K562 (cell line): ENCODE data around the gene UBE2S. TPM values are rescaled to one million over a fixed set of nuclear protein-coding genes. Genes with fewer than 3 reads are reported as not detected.

Source experiments
- BRD4 ChIP-seq: fragments of 200-600 bp; sonication (generic); IDR thresholded peaks from 2 replicates; pipeline ENCODE4 v1.6.1; 2017; ENCODE audit warnings: inconsistent platforms
- CXXC5 ChIP-seq: fragments of 250-450 bp; sonication (Bioruptor Pico); IDR thresholded peaks from 2 replicates; pipeline ENCODE4 v1.8.0; 2022; ENCODE audit warnings: inconsistent platforms, mild to moderate bottlenecking, moderate library complexity
- ELF4 ChIP-seq: fragments of 450-650 bp; formaldehyde crosslinking; IDR thresholded peaks from 2 replicates; pipeline ENCODE4 v1.4.0; 2022; ENCODE audit warnings: missing genetic modification characterization
- ETS2 ChIP-seq: IDR thresholded peaks from 2 replicates; pipeline ENCODE4 v1.6.1; 2016; ENCODE audit warnings: borderline replicate concordance, missing genetic modification characterization, mild to moderate bottlenecking, moderate library complexity, missing compliant biosample characterization; ENCODE audit not compliant: poor library complexity, severe bottlenecking
- HSF4 ChIP-seq: fragments of 250-450 bp; sonication (Bioruptor Pico); IDR thresholded peaks from 2 replicates; pipeline ENCODE4 v2.1.2; 2022; ENCODE audit warnings: mild to moderate bottlenecking, moderate library complexity, borderline replicate concordance
- MAFG ChIP-seq: fragments of 450-650 bp; conservative IDR thresholded peaks from 2 replicates; pipeline ENCODE4 v1.6.1; 2016; ENCODE audit warnings: missing genetic modification characterization, missing compliant biosample characterization
- MTA1 ChIP-seq: fragments of 450-650 bp; IDR thresholded peaks from 2 replicates; pipeline ENCODE4 v1.6.1; 2017; ENCODE audit warnings: borderline replicate concordance
- NCOA4 ChIP-seq: fragments of 450-650 bp; IDR thresholded peaks from 2 replicates; pipeline ENCODE4 v1.6.1; 2018; ENCODE audit warnings: mild to moderate bottlenecking; ENCODE audit not compliant: partially characterized antibody
- NFE2L1 ChIP-seq: fragments of 450-650 bp; IDR thresholded peaks from 2 replicates; pipeline ENCODE4 v1.6.1; 2016; ENCODE audit warnings: missing genetic modification characterization, low read depth, mild to moderate bottlenecking, missing compliant biosample characterization, moderate library complexity, borderline replicate concordance
- PML ChIP-seq: IDR thresholded peaks from 2 replicates; pipeline ENCODE4 v1.6.1; 2012; ENCODE audit warnings: low read length, inconsistent platforms
- PTBP1 ChIP-seq: fragments of 200-400 bp; formaldehyde crosslinking; IDR thresholded peaks from 2 replicates; pipeline ENCODE4 v1.6.1; 2017; ENCODE audit warnings: low read depth, low read length
- RB1 ChIP-seq: fragments of 450-650 bp; IDR thresholded peaks from 2 replicates; pipeline ENCODE4 v1.6.1; 2017; ENCODE audit warnings: low read depth, mild to moderate bottlenecking
- SIN3B ChIP-seq: fragments of 450-650 bp; IDR thresholded peaks from 2 replicates; pipeline ENCODE4 v1.6.1; 2017; ENCODE audit warnings: low read depth, mild to moderate bottlenecking, moderate library complexity
- TAL1 ChIP-seq: fragments of 450-650 bp; IDR thresholded peaks from 2 replicates; pipeline ENCODE4 v1.6.1; 2016; ENCODE audit warnings: mild to moderate bottlenecking
- TARDBP ChIP-seq: fragments of 450-650 bp; IDR thresholded peaks from 2 replicates; pipeline ENCODE4 v1.6.1; 2016
- ZNF140 ChIP-seq: fragments of 250-450 bp; sonication (Bioruptor Pico); IDR thresholded peaks from 2 replicates; pipeline ENCODE4 v1.8.0; 2021; ENCODE audit warnings: moderate library complexity, mild to moderate bottlenecking, inconsistent platforms
- polyA plus RNA-seq, 8 experiments: library from polyadenylated mRNA; depleted of rRNA in 4 of 8; stranded (reverse) in 5 of 8; unstranded in 3 of 8; fragments of >200 nt; fragmentation: Nextera tagmentation in 2 of 8; fragmentation: Illumina TruSeq in 1 of 8; extraction: Ambion mirVana in 2 of 8; extraction: Trizol in 1 of 8; gene quantifications; 2 replicates each; pipeline versions ENCODE4 v1.2.1 to v1.2.3, GENCODE V29; 2011 to 2014; ENCODE audit warnings: inconsistent platforms in 1 of 8, missing spikeins in 1 of 8
- total RNA-seq, 7 experiments: library from RNA; depleted of rRNA in 6 of 7; stranded (reverse); fragments of >200 nt in 6 of 7; fragmentation: Illumina TruSeq in 2 of 7; extraction: Trizol in 2 of 7; gene quantifications; 2 replicates each; pipeline versions ENCODE4 v1.2.1 to v1.2.3, GENCODE V29; 2011 to 2021; ENCODE audit warnings: low replicate concordance in 1 of 7
- TF ChIP-seq, protein P1 (sequence below), 2 experiments: fragments of 150-350 bp in 1 of 2; IDR thresholded peaks; 2 replicates each; pipeline ENCODE4 v1.6.1; 2012 to 2016; ENCODE audit warnings: low read depth in 2 of 2, low read length in 2 of 2, mild to moderate bottlenecking in 1 of 2, moderate library complexity in 1 of 2
- TF ChIP-seq, protein P2 (sequence below): IDR thresholded peaks from 2 replicates; pipeline ENCODE4 v1.6.1; 2014; ENCODE audit warnings: antibody characterized with exemption
- TF ChIP-seq, protein P3 (sequence below): sonication (generic); formaldehyde crosslinking; IDR thresholded peaks from 2 replicates; pipeline ENCODE4 v1.8.1; 2023; ENCODE audit warnings: mild to moderate bottlenecking, missing genetic modification reagents
- TF ChIP-seq, protein P4 (sequence below): fragments of 450-650 bp; formaldehyde crosslinking; IDR thresholded peaks from 2 replicates; pipeline ENCODE4 v1.4.0; 2020; ENCODE audit warnings: mild to moderate bottlenecking, moderate library complexity

Gene UBE2S
- total and polyA plus RNA-seq, 9 of the 15 experiments (the other 6 are each of a cell fraction or from before 2014, with no cell fraction given): 1.5 to 1,305 (median 157) TPM

DNA sequence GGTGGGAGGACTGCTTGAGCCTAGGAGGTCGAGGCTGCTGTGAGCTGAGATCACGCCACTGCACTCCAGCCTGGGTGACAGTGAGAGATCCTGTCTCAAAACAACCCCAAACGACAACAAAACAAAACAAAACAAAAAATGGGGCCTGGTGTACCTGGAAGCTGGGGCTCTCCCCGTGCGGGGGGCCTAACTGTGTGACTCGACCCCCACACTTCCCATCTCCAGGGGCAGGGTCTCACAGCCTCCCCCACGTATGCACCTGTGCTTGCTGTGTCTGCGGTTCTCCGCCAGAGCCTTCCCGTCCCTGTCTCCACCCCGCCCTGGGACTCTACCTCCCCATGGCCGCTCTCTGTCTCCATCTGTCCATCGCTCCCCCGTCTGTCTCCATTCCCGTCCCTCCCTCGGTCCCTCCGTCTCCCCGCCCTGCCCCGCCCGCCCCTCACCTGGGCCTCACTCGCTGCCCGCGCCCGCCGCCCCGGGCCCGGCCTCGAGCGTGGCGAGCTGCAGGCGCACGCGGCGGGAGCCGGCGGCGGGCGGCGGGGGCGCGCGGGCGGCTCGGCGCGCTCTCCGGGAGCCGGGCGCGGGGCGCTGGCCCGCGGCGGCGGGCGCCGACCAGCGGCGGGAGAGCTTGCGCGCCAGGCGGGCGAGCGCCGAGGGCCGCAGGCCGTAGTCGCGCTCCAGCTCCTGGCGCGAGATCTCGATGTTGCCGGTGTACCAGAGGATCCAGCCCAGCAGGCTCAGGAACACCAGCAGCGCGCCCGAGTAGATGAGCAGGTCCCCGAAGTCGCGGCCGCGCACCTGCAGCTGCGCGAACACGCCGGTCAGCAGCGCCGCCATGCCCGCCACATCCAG lies 24.1 kb downstream of the UBE2S start (continued):
- TF ChIP-seq NFE2L1: no peak
- TF ChIP-seq, protein P1, sequence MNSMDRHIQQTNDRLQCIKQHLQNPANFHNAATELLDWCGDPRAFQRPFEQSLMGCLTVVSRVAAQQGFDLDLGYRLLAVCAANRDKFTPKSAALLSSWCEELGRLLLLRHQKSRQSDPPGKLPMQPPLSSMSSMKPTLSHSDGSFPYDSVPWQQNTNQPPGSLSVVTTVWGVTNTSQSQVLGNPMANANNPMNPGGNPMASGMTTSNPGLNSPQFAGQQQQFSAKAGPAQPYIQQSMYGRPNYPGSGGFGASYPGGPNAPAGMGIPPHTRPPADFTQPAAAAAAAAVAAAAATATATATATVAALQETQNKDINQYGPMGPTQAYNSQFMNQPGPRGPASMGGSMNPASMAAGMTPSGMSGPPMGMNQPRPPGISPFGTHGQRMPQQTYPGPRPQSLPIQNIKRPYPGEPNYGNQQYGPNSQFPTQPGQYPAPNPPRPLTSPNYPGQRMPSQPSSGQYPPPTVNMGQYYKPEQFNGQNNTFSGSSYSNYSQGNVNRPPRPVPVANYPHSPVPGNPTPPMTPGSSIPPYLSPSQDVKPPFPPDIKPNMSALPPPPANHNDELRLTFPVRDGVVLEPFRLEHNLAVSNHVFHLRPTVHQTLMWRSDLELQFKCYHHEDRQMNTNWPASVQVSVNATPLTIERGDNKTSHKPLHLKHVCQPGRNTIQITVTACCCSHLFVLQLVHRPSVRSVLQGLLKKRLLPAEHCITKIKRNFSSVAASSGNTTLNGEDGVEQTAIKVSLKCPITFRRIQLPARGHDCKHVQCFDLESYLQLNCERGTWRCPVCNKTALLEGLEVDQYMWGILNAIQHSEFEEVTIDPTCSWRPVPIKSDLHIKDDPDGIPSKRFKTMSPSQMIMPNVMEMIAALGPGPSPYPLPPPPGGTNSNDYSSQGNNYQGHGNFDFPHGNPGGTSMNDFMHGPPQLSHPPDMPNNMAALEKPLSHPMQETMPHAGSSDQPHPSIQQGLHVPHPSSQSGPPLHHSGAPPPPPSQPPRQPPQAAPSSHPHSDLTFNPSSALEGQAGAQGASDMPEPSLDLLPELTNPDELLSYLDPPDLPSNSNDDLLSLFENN (IDR thresholded peaks at IDR 0.05; ENCODE audit: low read depth in 2 of 2, low read length in 2 of 2): no peak
- TF ChIP-seq, protein P2, sequence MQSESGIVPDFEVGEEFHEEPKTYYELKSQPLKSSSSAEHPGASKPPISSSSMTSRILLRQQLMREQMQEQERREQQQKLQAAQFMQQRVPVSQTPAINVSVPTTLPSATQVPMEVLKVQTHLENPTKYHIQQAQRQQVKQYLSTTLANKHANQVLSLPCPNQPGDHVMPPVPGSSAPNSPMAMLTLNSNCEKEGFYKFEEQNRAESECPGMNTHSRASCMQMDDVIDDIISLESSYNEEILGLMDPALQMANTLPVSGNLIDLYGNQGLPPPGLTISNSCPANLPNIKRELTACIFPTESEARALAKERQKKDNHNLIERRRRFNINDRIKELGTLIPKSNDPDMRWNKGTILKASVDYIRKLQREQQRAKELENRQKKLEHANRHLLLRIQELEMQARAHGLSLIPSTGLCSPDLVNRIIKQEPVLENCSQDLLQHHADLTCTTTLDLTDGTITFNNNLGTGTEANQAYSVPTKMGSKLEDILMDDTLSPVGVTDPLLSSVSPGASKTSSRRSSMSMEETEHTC: no peak
- TF ChIP-seq, protein P3, sequence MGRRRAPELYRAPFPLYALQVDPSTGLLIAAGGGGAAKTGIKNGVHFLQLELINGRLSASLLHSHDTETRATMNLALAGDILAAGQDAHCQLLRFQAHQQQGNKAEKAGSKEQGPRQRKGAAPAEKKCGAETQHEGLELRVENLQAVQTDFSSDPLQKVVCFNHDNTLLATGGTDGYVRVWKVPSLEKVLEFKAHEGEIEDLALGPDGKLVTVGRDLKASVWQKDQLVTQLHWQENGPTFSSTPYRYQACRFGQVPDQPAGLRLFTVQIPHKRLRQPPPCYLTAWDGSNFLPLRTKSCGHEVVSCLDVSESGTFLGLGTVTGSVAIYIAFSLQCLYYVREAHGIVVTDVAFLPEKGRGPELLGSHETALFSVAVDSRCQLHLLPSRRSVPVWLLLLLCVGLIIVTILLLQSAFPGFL (CRISPR knock-in tag): no peak
- no peak for TF ChIP-seq HSF4 (CRISPR knock-in tag)
- TF ChIP-seq TARDBP: no peak
- peak; percentile 36; the same call in 1 of the 2 replicates for TF ChIP-seq ELF4 (CRISPR knock-in tag)
- TF ChIP-seq PTBP1: no peak
- no peak for TF ChIP-seq PML
- TF ChIP-seq, protein P4, sequence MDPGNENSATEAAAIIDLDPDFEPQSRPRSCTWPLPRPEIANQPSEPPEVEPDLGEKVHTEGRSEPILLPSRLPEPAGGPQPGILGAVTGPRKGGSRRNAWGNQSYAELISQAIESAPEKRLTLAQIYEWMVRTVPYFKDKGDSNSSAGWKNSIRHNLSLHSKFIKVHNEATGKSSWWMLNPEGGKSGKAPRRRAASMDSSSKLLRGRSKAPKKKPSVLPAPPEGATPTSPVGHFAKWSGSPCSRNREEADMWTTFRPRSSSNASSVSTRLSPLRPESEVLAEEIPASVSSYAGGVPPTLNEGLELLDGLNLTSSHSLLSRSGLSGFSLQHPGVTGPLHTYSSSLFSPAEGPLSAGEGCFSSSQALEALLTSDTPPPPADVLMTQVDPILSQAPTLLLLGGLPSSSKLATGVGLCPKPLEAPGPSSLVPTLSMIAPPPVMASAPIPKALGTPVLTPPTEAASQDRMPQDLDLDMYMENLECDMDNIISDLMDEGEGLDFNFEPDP: no peak
- TF ChIP-seq MAFG (tag): no peak
- no peak for TF ChIP-seq TAL1
- peak; percentile 61; the same call in 1 of the 2 replicates for TF ChIP-seq RB1
- TF ChIP-seq SIN3B: peak; percentile 67; the same call in 1 of the 2 replicates
- TF ChIP-seq MTA1: no peak
- TF ChIP-seq NCOA4: no peak
- no peak for TF ChIP-seq ETS2 (tag)
- no peak for TF ChIP-seq BRD4
- TF ChIP-seq ZNF140 (CRISPR knock-in tag): no peak
- TF ChIP-seq CXXC5 (CRISPR knock-in tag): peak; percentile 70
